NCI-H1436 (cell line): ENCODE data around the gene SLC25A25.
"Not testable (repeated sequence)": the region's sequence is repeated elsewhere in the genome, so short reads cannot be mapped to it uniquely, and the experiment has no call there.

ENCODE experiments used
- DNase-seq: peaks from one replicate; lab custom pipeline; 2025; lab: John Stamatoyannopoulos, UW

SLC25A25 gene

DNA sequence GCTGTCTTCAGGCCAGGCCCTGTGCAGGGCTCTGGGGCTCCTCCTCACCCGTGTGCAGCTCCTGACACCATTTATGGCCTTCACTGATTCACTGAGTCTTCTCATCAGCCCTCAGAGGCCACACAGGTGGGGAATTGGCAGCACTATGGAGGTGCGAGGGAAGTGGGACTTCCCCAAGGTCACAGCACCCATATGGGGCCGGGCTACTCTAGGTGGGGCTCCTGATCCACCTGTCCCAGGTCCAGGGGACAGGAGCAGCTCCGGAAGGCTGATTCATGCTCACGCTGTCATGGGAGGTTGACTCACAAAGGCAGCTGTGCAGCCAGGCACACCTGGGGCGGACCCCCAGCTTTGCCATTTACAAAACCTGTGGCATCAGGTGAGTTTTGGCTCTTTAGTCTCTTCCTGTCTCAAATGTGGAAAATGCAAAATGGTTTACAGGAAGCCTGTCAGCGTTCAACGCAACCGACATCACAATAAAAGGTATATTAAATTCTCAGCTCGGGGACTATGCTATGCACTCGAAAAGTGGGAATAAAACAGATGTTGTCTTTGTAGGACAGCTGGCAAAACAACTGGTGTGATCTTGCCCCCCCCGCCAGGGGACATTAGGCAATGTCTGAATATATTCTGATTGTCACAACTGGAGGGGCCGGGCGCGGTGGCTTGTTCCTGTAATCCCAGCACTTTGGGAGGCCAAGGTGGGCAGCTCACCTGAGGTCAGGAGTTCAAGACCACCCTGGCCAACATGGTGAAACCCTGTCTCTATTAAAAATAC is 15.9 kb upstream of the SLC25A25 start:
- no peak for DNase-seq

GRCh38 chr9:128053560-128053959 is 14.5 kb upstream of the SLC25A25 start:
- DNase-seq: no peak

GRCh38 chr9:128054087-128054486 is 13.9 kb upstream of the SLC25A25 start:
- DNase-seq: no peak

GRCh38 chr9:128055344-128056040 is 12.5 kb upstream of the SLC25A25 start:
- DNase-seq: peak; percentile 26

- DNase-seq: no peak
Observed at GRCh38 chr9:128056086-128056485, 11.9 kb upstream of the SLC25A25 start.

DNA sequence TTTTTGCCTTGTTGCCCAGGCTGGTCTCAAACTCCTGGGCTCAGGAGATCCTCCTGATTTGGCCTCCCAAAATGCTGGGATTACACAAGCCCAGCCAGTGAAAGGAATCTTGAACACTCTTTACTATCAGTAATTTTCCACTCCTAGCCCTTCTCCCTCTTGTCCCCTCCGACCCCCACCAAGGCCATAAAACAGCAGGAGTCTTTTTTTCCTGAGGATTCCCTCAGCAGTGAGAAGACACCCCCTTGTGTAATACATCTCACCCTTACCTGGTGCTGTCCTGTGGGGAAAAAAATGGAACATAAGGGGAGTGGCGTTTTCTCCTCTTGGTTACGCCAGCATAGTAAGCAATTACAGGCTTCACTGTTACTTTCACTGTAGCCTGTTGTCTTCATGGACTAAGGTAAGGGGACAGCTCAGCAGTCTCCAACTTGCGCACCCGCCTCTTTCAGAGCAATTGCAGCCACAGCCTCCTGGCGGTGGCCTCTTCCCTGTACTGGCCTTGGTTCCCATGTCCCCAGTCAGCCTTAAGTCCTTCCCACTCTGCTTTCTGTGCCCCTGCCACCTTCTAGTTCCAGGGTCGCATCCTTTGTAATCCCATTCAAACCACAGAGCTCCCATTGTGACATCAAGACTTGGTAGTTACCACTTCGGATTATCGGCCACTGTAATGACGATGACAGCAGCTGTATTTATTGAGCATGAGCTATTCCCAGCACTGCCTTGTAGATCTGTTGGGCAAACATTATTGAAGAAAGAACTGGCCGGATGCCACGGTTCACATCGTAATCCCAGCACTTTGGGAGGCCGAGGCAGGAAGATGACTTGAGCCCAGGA is 10.9 kb upstream of the SLC25A25 start:
- no peak for DNase-seq

DNA sequence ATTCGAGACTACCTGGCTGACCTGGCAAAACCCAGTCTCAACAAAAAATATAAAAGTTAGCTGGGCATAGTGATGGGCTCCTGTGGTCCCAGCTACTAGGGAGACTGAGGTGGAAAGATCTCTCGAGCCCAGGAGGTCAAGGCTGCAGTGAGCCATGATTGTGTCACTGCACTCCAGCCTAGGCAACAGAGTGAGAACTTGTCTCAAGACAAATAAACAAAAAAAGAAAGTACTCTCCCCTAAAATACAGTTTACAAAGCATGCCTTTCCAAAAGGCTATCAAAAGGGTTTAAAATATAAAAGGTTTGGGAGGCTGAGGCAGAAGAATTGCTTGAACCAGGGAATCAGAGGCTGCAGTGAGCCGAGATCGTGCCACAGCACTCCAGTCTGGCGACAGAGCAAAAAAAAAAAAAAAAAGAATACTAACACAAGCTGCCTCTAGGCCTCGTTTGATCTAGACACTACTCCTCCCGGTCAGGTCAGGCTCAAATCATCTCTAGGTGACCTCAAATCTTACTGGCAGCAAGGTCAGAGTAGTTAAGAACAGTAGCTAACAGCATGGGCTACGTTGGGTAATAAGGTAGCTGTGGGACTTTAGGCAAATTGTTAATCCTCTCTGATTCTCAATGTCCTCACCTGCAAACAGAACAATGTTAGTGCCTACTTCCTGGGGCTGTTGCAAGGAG is 10.2 kb upstream of the SLC25A25 start:
- no peak for DNase-seq

DNA sequence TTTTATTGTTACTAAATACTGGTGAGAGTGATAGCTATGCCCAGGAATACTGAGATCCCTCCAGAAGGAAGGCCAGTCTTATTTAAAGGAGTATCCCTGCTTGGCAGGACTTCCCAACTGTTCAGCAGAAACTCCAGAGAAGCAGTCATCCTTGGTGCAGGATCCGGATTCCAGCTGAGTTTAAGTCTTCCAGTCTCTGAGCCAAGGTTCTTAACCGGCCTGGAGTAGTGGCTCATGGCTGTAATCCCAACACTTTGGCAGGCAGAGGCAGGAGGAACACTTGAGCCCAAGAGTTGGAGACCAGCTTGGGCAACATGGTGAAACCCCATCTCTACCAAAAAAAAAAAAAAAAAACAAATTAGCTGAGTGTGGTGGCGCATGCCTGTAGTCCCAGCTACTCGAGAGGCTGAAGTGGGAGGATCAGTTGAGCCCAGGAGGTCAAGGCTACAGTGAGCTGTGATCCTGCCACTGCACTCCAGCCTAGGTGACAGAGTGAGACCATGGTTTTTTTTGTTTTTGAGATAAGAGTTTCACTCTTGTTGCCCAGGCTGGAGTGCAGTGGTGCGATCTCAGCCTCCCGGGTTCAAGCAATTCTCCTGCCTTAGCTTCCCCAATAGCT is 8.6 kb upstream of the SLC25A25 start:
- DNase-seq: no peak

DNA sequence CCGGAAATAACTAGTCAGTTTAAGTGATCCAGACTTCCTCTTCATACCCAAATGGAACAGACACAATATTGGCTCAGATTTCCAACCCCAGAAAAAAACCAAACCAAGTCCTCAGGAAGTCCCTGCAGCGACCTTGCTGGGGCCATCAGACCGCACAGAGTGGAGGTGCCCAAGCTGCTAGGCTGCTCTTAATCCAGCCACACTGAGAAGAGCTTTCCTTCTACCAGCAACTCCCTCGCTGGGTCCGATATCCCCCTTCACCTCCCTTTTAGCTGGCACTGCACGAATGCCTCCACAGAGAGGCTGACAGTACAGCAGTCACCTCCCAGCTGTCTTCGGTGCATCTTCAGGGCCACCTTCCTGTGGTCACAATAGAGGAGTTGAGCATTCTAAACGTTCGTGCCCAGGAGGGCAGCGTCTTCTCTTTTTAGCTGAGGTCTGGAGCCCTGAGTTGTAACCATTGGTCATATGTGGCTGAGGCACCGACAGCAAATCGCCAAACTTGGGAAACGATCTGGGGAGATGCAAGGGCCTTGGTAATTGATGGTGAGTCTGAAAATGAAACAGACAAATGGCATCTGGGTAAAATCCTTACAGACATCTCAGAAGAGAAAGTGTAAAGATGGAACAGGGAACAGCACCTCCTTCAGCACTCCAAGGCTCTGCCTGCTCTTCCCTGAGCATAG is 6.6 kb upstream of the SLC25A25 start:
- no peak for DNase-seq

DNA sequence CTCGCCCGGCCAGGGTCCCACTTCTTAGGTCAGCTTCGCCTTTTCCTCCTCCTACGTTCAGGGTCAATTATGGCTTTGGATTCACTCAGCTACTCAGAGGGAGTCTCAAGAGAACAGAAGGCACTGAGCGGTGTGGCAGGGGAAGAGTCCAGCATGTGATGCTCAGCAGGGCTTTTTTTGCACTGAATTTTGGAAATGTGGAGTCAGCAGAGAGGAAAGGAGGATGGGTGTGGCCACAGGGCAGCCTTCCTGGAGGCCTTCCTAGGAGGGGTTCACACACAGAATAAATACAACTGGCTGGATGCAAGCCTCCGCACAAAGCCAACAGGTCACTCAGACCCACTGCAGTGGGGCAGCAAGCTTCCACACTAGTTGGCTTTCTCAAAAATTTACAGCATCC is 5.8 kb upstream of the SLC25A25 start:
- no peak for DNase-seq

DNA sequence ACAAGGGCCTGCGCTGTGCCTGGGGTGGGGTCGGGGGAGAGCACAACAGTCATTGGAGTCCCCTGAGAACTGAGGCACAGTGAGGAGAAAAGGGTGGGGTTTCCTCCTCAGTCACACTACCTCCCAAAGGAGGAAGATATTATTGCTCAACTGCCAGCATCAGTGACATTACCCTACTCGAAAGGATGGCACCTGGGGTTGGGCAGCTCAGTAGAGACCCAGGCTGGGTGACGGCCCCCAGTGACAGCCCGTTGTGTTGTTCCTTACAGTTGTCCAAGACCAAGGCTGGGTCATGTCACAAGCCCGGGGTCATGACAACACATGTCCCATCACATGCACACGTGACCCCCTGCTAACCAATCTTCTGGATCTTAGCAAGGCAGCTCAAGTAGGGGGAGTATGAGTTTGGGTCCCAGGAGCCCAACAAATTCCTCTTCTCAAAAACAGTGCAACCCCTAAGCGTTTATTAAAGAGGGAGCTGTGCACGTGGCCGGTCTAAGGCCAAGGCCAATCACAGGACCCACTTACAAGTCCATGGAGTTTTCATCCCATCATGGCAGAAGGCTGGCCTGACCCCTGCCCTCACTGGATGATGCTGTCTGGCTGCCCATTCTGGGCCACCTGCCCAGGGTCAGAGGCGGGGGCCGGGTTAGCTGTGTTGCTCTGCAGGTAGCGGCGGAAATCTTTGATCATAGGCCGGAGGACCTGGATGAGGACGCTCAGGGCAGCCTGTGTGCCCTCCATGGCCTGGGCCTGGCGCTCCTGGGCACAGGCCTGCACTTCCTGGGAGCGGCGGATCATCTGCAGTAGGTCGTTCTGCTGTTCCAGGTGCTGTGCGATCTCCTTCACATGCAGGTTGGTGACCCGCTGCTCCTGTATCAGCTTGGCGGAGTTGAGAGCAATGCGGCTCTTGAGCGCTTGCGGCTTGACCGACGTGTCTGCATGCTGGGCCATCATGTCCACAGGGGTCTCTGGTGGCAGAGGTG is 4.9 kb upstream of the SLC25A25 start:
- no peak for DNase-seq

GRCh38 chr9:128065907-128066712 is 1.9 kb upstream of the SLC25A25 start:
- DNase-seq: no peak

DNA sequence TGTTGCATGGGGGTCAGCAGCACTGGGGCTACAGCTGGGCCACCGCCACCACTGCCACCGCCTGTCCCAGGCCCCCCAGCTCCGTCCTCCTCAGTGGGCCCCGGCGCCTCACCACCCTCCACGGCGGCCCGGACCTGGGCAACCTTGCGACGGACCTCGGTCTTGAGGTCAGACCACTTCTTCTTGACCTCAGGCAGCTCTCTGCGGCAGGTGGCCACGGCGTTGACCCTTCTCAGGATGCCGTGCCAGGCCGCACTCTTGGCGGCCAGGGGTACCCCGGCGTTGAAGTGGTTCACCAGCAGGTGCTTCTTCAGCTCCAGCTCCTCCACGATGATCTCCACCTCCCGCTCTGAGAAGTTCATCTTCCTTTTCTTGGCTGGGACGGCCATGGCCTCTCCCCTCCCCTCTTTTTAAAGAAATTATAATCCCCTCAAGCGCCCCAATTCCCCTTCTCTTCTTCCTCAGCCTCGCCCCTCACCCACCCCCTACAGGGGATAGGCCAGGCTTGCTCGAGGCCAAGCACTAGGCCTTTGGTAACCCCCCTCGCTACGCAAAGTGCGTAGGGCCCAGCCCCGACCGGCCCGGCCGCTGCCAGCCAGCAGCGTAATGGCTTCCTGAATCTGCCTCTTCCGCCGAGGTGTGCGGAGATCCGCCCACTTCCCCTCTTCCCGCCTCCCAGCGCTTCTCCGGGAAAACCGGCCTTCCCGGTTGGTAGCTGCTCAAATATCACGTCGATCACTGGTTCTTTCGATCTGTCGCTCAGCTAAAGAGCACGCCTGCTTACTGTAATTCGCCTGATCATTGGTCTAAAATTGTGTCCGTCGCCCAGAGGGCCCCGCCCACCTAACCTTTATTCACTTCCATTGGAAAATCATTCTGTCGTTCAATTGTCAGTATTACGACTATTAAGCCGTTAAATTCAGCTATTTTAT is 1.1 kb upstream of the SLC25A25 start, which contains the start of gene NAIF1:
Gene NAIF1, minus strand, starts transcription at position 608 of the 932 bp plus-strand sequence. Its CDS starts 219 bp downstream, at position 389.
- peak; percentile 99 for DNase-seq

DNA sequence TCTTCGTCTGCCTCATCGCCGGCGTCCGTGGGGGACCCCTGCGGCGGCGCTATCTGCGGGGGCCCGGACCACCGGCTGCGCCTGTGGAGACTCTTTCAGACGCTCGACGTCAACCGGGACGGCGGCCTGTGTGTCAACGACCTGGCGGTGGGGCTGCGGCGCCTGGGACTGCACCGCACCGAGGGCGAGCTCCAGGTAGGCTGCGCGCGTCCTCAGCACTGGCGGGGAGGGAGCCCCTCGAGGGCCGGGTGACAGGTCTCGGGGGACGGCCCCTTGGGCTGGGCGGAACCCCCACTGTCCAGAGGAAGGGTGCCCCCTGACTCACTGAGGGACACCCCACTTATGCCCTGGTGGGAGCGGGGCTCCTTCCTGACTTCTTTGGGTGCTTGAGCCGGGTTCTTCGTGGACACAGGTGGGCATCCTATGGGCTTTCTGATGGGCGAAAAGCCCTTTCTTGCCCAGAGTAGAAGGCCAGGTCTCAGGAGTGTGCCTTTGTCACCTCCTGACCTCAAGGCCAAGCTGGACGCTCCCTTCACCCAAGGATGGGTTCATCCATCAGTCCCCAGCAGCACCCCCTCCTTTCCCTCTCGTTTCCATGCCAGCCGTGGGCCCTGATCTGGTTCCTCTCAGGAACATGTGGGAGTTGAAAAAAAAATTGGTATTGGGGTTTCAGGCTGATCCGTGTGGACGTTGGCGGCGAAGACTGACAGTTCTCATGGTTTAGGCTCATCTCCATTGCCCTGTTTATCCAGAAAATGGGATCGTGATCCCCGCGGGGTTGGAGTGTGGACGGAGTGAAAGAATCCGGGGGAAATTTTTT is 564 bp downstream of the SLC25A25 start:
- DNase-seq: no peak

- DNase-seq: no peak
Observed at GRCh38 chr9:128070874-128071273, 2.8 kb downstream of the SLC25A25 start.

DNA sequence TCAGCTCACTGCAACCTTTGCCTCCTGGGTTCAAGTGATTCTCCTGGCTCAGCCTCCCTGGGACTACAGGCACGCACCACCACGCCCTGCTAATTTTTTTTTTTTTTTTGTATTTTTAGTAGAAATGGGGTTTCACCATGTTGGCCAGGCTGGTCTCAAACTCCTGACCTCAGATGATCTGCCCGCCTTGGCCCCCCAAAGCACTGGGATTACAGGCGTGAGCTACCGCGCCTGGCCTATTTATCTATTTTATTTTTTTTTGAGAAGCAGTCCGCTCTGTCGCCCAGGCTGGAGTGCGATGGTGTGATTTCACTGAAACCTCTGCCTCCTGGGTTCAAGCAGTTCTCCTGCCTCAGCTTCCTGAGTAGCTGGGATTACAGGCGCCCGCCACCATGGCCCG is 3.4 kb downstream of the SLC25A25 start:
- DNase-seq: not testable (repeated sequence)
